ENCODE results near the gene PMS1.
"Not testable (repeated sequence)": the region's sequence is repeated elsewhere in the genome, so short reads cannot be mapped to it uniquely, and the experiment has no call there.

Gene PMS1

GRCh38 chr2:189803431-189803830, 19.2 kb downstream of the PMS1 start:
- no peak for DNase-seq (ENCODE audit: low read depth in 2 of 3, low spot score in 1 of 3)

- peak in 1 of 3 donors; percentile 11 for DNase-seq (ENCODE audit: low read depth in 2 of 3, low spot score in 1 of 3)
Observed at GRCh38 chr2:189818249-189819038, 34.2 kb downstream of the PMS1 start.

- DNase-seq (ENCODE audit: low read depth in 2 of 3, low spot score in 1 of 3), result no peak
Observed at GRCh38 chr2:189819297-189819704, 35.1 kb downstream of the PMS1 start.

GRCh38 chr2:189821953-189822748, 37.9 kb downstream of the PMS1 start:
- no peak for DNase-seq (ENCODE audit: low read depth in 2 of 3, low spot score in 1 of 3)

- no peak for DNase-seq (ENCODE audit: low read depth in 2 of 3, low spot score in 1 of 3)
Observed at GRCh38 chr2:189824694-189825396, 40.6 kb downstream of the PMS1 start.

GRCh38 chr2:189826039-189826438, 41.8 kb downstream of the PMS1 start:
- no peak for DNase-seq (ENCODE audit: low read depth in 2 of 3, low spot score in 1 of 3)

- no peak for DNase-seq (ENCODE audit: low read depth in 2 of 3, low spot score in 1 of 3)
Observed at GRCh38 chr2:189829102-189829833, 45.0 kb downstream of the PMS1 start.

- no peak for DNase-seq (ENCODE audit: low read depth in 2 of 3, low spot score in 1 of 3)
Observed at GRCh38 chr2:189830510-189830909, 46.3 kb downstream of the PMS1 start.

- DNase-seq (ENCODE audit: low read depth in 2 of 3, low spot score in 1 of 3), result no peak
Observed at GRCh38 chr2:189834059-189834458, 49.8 kb downstream of the PMS1 start.

GRCh38 chr2:189834642-189835041, 50.4 kb downstream of the PMS1 start:
- not testable (repeated sequence) for DNase-seq (ENCODE audit: low read depth in 2 of 3, low spot score in 1 of 3)

GRCh38 chr2:189835855-189836558, 51.8 kb downstream of the PMS1 start:
- no peak for DNase-seq (ENCODE audit: low read depth in 2 of 3, low spot score in 1 of 3)

GRCh38 chr2:189836644-189837043, 52.4 kb downstream of the PMS1 start:
- no peak for DNase-seq (ENCODE audit: low read depth in 2 of 3, low spot score in 1 of 3)

- no peak for DNase-seq (ENCODE audit: low read depth in 2 of 3, low spot score in 1 of 3)
Observed at GRCh38 chr2:189837326-189837725, 53.1 kb downstream of the PMS1 start.

GRCh38 chr2:189841019-189841418, 56.8 kb downstream of the PMS1 start:
- DNase-seq (ENCODE audit: low read depth in 2 of 3, low spot score in 1 of 3), result no peak

- no peak for DNase-seq (ENCODE audit: low read depth in 2 of 3, low spot score in 1 of 3)
Observed at GRCh38 chr2:189848276-189848675, 64.0 kb downstream of the PMS1 start.

- DNase-seq (ENCODE audit: low read depth in 2 of 3, low spot score in 1 of 3), result no peak
Observed at GRCh38 chr2:189849550-189849949, 65.3 kb downstream of the PMS1 start.

GRCh38 chr2:189851174-189851826, 67.0 kb downstream of the PMS1 start:
- DNase-seq (ENCODE audit: low read depth in 2 of 3, low spot score in 1 of 3), result no peak

- DNase-seq (ENCODE audit: low read depth in 2 of 3, low spot score in 1 of 3), result no peak
Observed at GRCh38 chr2:189854187-189854586, 69.9 kb downstream of the PMS1 start.

GRCh38 chr2:189854940-189855339, 70.7 kb downstream of the PMS1 start:
- no peak for DNase-seq (ENCODE audit: low read depth in 2 of 3, low spot score in 1 of 3)

- DNase-seq (ENCODE audit: low read depth in 2 of 3, low spot score in 1 of 3), result no peak
Observed at GRCh38 chr2:189858291-189858690, 74.0 kb downstream of the PMS1 start.

All from stimulated activated CD4-positive, alpha-beta T cell treated with anti-CD3 and anti-CD28 coated beads, Interleukin-12 subunit alpha, Interleukin-12 subunit beta, amount 100 ng/mL, for 48 hours (primary cell).